ENCODE data around the gene WDR45. TPM values are rescaled to one million over a fixed set of nuclear protein-coding genes. Genes with fewer than 3 reads are reported as not detected.

WDR45 gene
- total RNA-seq, 4 donors from 2014 or later = 90.9 to 108 (median 97.7) TPM

DNA sequence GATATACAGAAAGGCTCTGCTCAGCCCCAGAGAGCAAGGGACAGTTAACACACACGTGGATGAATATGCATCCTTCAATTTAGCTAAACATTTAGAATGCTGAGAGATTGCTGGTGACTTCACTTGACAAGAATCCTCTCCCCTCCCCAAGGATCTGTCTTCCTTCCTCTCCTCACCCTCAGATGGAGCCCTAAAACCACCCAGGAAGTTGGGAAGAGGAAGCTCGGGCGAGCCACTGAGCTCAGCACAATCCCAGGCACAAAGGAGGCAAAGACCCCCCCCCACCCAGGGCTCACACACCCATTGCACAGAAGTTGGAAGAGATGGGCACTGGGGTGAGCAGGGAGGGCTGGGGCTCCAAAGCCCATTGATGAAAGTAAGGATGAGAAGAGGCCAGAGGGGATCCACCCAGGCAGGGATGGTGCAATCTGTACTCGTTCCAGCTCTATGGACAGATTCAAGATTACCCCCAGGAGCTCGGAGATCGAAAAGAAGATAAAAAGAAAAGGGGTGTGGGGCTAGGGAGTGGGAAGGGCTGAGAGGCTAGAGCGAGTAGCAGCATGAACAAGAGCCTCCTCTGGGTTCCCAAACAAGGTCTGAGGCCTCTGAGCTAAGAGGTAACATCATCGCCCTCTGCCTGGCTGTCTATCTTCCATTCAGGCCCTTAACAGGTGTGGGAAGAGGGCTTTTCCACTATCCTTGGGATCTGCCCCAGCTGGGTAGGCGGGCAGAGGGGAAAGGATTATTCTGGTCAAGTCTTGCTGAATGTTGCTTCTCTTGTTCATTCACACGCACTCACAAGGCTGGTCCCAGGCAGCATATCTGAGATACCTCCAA is 37.7 kb downstream of the WDR45 start:
- no peak for TF ChIP-seq POLR2A (IDR thresholded peaks at IDR 0.05)
- TF ChIP-seq, protein P1, sequence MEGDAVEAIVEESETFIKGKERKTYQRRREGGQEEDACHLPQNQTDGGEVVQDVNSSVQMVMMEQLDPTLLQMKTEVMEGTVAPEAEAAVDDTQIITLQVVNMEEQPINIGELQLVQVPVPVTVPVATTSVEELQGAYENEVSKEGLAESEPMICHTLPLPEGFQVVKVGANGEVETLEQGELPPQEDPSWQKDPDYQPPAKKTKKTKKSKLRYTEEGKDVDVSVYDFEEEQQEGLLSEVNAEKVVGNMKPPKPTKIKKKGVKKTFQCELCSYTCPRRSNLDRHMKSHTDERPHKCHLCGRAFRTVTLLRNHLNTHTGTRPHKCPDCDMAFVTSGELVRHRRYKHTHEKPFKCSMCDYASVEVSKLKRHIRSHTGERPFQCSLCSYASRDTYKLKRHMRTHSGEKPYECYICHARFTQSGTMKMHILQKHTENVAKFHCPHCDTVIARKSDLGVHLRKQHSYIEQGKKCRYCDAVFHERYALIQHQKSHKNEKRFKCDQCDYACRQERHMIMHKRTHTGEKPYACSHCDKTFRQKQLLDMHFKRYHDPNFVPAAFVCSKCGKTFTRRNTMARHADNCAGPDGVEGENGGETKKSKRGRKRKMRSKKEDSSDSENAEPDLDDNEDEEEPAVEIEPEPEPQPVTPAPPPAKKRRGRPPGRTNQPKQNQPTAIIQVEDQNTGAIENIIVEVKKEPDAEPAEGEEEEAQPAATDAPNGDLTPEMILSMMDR (IDR thresholded peaks at IDR 0.05) = no peak
- peak in 1 of 2 donors; percentile 2 for TF ChIP-seq EP300 (IDR thresholded peaks at IDR 0.05)
- Histone ChIP-seq H3K27ac (peak overlapping the region; percentile 98 to 99 (median 98)), H3K36me3 (peaks cover 0 to 25% (median 0%) of the 10 kb centered on the region in 3 donors), H3K9me3 (no peaks in the 10 kb centered on the region), H3K4me1 (peaks cover 0 to 20% (median 9%) of the 10 kb centered on the region in 4 donors), H3K4me3 (peak overlapping the region; percentile 74 to 84 (median 78)), H3K27me3 (no peaks in the 10 kb centered on the region)
- peak in 1 of 2 donors; percentile 26 for DNase-seq (ENCODE audit: low spot score in 2 of 2)
- 3 to 32% methylated on average over 10 of the region's 10 CpGs for WGBS, 2 donors

DNA sequence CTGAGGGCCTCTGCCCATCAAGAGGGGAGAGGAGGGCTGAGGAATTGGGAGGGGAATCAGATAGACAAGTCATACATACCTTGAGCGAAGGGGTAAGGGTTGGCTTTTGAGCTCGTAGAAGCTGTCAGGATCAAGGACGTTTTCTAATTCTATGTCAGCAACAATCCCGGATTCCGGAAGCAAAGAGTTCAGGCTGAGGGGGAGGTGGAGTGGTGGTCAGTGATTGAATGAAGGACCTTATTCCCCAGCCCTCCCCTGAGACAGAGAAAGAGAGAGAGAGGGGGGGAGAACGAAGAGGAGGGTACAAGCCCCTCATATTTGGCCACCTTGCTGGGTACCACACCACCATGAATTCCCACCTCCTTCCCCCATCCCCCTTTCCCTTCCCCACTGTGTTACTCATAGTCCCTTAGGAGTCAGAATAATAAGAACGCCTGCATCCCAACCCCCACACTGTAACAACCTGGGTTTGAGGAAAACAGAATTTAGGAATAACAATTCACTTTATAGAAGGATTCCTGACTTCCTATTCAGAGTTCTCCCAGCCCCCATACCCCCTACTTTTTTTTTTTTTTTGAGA is 39.2 kb downstream of the WDR45 start:
- WGBS, 2 donors = 9 to 39% methylated on average over 7 of the region's 7 CpGs
- TF ChIP-seq POLR2A (IDR thresholded peaks at IDR 0.05) (no peak), EP300 (IDR thresholded peaks at IDR 0.05) (no peak)
- TF ChIP-seq, protein P1 (IDR thresholded peaks at IDR 0.05) = no peak

DNA sequence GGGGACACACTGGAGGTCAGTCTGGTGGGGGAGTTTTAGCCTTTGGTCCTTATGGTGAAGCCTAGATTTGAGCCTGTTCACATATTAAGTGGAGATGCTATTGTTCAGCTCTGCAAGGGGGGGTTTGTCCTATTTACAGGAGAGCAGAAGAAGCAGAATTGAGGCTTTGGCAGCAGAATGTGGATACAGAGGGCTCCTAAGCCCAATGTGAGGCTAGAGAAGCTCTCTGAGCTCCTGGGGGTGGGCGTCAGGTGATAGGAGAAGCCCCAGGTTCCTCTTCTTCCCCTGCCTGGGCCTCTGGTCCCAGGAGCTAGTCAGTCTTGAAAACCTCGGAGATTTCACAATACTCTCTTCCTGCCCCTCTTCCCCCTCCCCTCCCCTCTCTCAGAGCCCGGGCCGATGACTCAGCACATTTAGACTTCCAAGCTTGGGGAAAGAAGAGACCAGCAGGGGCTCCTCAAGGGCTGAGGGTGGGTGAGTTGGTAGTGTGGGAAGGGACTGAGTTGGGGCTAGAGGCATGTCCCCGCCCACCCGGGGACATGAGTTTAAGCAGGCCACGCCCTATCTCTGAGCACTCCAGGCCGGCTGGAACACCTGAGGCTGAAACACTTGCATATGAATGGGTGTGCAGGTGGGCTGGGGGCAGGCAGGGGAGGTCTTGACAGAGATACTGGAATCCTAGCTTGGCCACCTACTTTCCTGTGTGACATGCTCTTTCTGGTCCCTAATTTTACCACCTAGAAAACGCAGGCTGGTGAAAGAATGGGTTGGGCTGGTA is 39.9 kb downstream of the WDR45 start:
- TF ChIP-seq, protein P1 (IDR thresholded peaks at IDR 0.05) = peak in 1 of 5 experiments; percentile 16
- no peak for TF ChIP-seq POLR2A (IDR thresholded peaks at IDR 0.05)
- peak in 1 of 2 donors; percentile 56 for TF ChIP-seq EP300 (IDR thresholded peaks at IDR 0.05)
- Histone ChIP-seq H3K36me3 (peaks cover 0 to 36% (median 0%) of the 10 kb centered on the region in 3 donors), H3K4me3 (peak overlapping the region in 1 of 4 donors; percentile 84), H3K27me3 (no peaks in the 10 kb centered on the region), H3K27ac (peak overlapping the region; percentile 56 to 99 (median 98)), H3K9me3 (no peaks in the 10 kb centered on the region), H3K4me1 (peaks cover 0 to 20% (median 9%) of the 10 kb centered on the region in 4 donors)
- peak; percentile 33 to 69 for DNase-seq (ENCODE audit: low spot score in 2 of 2)
- WGBS, 2 donors = 17 to 47% methylated on average over 4 to 9 of the region's 9 CpGs

More for the DNA sequence above, 39.2 kb downstream of the WDR45 start:
- Histone ChIP-seq H3K4me1 (peaks cover 0 to 20% (median 9%) of the 10 kb centered on the region in 4 donors), H3K36me3 (peaks cover 0 to 36% (median 0%) of the 10 kb centered on the region in 3 donors), H3K4me3 (peak overlapping the region in 1 of 4 donors; percentile 84), H3K27ac (peak overlapping the region; percentile 56 to 99 (median 98)), H3K9me3 (no peaks in the 10 kb centered on the region), H3K27me3 (no peaks in the 10 kb centered on the region)
- no peak for DNase-seq (ENCODE audit: low spot score in 2 of 2)

DNA sequence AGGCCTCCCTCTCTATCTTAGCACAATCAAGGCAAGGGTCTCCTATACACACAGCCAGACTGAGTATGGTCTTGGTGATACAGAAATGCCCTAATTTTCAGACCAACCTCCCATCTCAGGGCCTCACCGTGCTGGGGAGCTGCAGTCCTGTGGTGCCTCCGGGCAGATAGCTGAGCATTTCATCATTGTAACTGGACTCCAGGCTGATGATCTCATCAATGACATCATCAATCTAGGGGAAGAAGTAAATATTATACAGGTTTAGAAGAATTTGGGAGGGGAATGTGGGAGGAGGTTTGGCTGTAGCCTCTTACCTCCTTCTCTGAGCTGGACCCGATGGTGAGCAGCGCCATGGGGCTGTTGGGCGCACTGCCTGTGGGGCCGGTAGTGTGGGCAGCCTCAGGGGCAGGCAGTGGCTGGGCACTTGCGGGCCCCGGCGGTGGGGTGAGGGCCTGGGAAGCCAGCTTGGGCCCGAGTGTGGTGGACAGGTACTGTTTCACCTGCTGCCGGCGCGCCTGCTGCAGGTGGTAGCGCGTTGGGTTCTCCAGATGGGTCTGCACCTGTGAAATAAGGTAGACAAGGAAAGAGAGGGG is 41.7 kb downstream of the WDR45 start:
- Histone ChIP-seq H3K4me1 (peaks cover 0 to 23% (median 9%) of the 10 kb centered on the region in 4 donors), H3K9me3 (no peaks in the 10 kb centered on the region), H3K27ac (peak overlapping the region in 1 of 4 donors; percentile 7), H3K4me3 (no peak overlapping the region), H3K36me3 (peaks cover 0 to 53% (median 0%) of the 10 kb centered on the region in 3 donors), H3K27me3 (no peaks in the 10 kb centered on the region)
- no peak for DNase-seq (ENCODE audit: low spot score in 2 of 2)
- 90 to 91% methylated on average over 15 of the region's 15 CpGs for WGBS, 2 donors
- TF ChIP-seq EP300 (IDR thresholded peaks at IDR 0.05) (no peak), POLR2A (IDR thresholded peaks at IDR 0.05) (no peak)
- TF ChIP-seq, protein P1 (IDR thresholded peaks at IDR 0.05) = no peak
